Endothelial cell of umbilical vein (primary cell): ENCODE measurements around the gene SPAG16. TPM values are rescaled to one million over a fixed set of nuclear protein-coding genes. Genes with fewer than 3 reads are reported as not detected.

Experiments used
- BruUV-seq: library from RNA; stranded (reverse); fragments of 400-500 nt; replicated peaks from 2 replicates; lab custom pipeline; 2021; lab: Mats Ljungman, UMichigan
- CTCF ChIA-PET: fragments of 300-600, 350-600 bp; sonication (Branson Sonifier 250); formaldehyde crosslinking; loops from one replicate; lab custom pipeline; 2021; ENCODE audit warnings: antibody characterized with exemption, inconsistent platforms; lab: Charles Lee
- POLR2A ChIA-PET: fragments of 300-600, 350-600 bp; sonication (Branson Sonifier 250); formaldehyde crosslinking; loops from one replicate; lab custom pipeline; 2021; ENCODE audit warnings: antibody characterized with exemption, inconsistent platforms; lab: Charles Lee
- DNase-seq: peaks from one replicate; pipeline ENCODE4 v3.0.0-alpha.2; 2011; ENCODE audit warnings: low read depth, low spot score
- FAIRE-seq: peaks from 2 replicates; lab custom pipeline; 2011; peaks lifted over from hg19 to GRCh38; lab: Jason Lieb, UNC
- H2AFZ ChIP-seq: 2 replicates; pipeline ENCODE4 v1.6.0; 2012; ENCODE audit warnings: low read depth, low read length, control low read depth, inconsistent platforms
- H3K27ac ChIP-seq: 2 replicates; pipeline ENCODE4 v1.5.1; 2011; ENCODE audit warnings: low read depth, mild to moderate bottlenecking, control low read depth, low read length, moderate library complexity; ENCODE audit not compliant: insufficient read depth
- H3K27me3 ChIP-seq, 2 experiments: 2 replicates each; pipeline versions ENCODE4 v1.6.0 to v1.6.1; 2011; ENCODE audit warnings: low read length in 2 of 2, mixed read lengths in 1 of 2; ENCODE audit not compliant: control insufficient read depth in 2 of 2, insufficient read depth in 2 of 2
- H3K36me3 ChIP-seq, 2 experiments: 2 replicates in 1 of 2; 3 replicates in 1 of 2; pipeline ENCODE4 v1.5.1; 2011; ENCODE audit warnings: low read length in 2 of 2, mild to moderate bottlenecking in 1 of 2, moderate library complexity in 1 of 2; ENCODE audit not compliant: control insufficient read depth in 2 of 2, insufficient read depth in 2 of 2; ENCODE audit errors: extremely low read depth in 1 of 2
- H3K4me1 ChIP-seq: 3 replicates; pipeline ENCODE4 v1.5.1; 2011; ENCODE audit warnings: mild to moderate bottlenecking, low read length; ENCODE audit not compliant: control insufficient read depth, insufficient read depth; ENCODE audit errors: extremely low read depth
- H3K4me2 ChIP-seq: 2 replicates; pipeline ENCODE4 v1.6.1; 2011; ENCODE audit warnings: low read length, control low read depth, mixed read lengths; ENCODE audit not compliant: insufficient read depth
- H3K4me3 ChIP-seq, 3 experiments: fragments of 200-600 bp in 1 of 3; sonication (generic), shearing (Covaris generic) in 1 of 3; replicated peaks in 1 of 3; 2 replicates each; pipeline ENCODE4 v1.5.1; 2011 to 2016; ENCODE audit warnings: control low read depth in 3 of 3, low read length in 3 of 3, mild to moderate bottlenecking in 2 of 3, inconsistent platforms in 1 of 3, low read depth in 1 of 3, moderate library complexity in 1 of 3; ENCODE audit not compliant: insufficient read depth in 1 of 3
- H3K79me2 ChIP-seq: 2 replicates; pipeline ENCODE4 v1.6.0; 2012; ENCODE audit warnings: low read length, inconsistent platforms; ENCODE audit not compliant: control insufficient read depth, insufficient read depth
- H3K9ac ChIP-seq: replicated peaks from 2 replicates; pipeline ENCODE3; 2011; ENCODE audit warnings: low read length, control low read depth; ENCODE audit not compliant: insufficient read depth; ENCODE audit errors: extremely low read depth
- H3K9me1 ChIP-seq: replicated peaks from 3 replicates; pipeline ENCODE4 v1.6.0; 2011; ENCODE audit warnings: mild to moderate bottlenecking, low read length; ENCODE audit not compliant: control insufficient read depth, insufficient read depth; ENCODE audit errors: extremely low read depth
- H3K9me3 ChIP-seq: replicated peaks from 2 replicates; pipeline ENCODE4 v1.5.1; 2012; ENCODE audit warnings: low read length, inconsistent platforms; ENCODE audit not compliant: control insufficient read depth, insufficient read depth
- H4K20me1 ChIP-seq: replicated peaks from 2 replicates; pipeline ENCODE3; 2011; ENCODE audit warnings: mild to moderate bottlenecking, low read length; ENCODE audit not compliant: control insufficient read depth, insufficient read depth; ENCODE audit errors: extremely low read depth
- CTCF ChIP-seq, 2 donors: IDR thresholded peaks; 1 replicate in 1 of 2; 2 replicates in 1 of 2; pipeline ENCODE4 v1.5.1; 2011; ENCODE audit warnings: low read length in 2 of 2, mild to moderate bottlenecking in 2 of 2, moderate library complexity in 2 of 2, control low read depth in 1 of 2, inconsistent platforms in 1 of 2, low read depth in 1 of 2; ENCODE audit not compliant: insufficient read depth in 1 of 2; ENCODE audit errors: extremely low read depth in 1 of 2
- EZH2 ChIP-seq: IDR thresholded peaks from 2 replicates; pipeline ENCODE4 v1.6.1; 2012; ENCODE audit warnings: borderline replicate concordance, low read depth, mild to moderate bottlenecking, moderate library complexity, low read length, inconsistent platforms; ENCODE audit not compliant: severe bottlenecking
- FOS ChIP-seq: IDR thresholded peaks from 2 replicates; pipeline ENCODE4 v1.6.1; 2011; ENCODE audit warnings: mild to moderate bottlenecking, low read length, moderate library complexity, borderline replicate concordance; ENCODE audit not compliant: insufficient read depth
- GATA2 ChIP-seq: IDR thresholded peaks from 2 replicates; pipeline ENCODE4 v1.7.0; 2011; ENCODE audit warnings: low read depth, mild to moderate bottlenecking, moderate library complexity, mixed read lengths, low read length; ENCODE audit not compliant: insufficient read length, insufficient read depth
- JUN ChIP-seq: IDR thresholded peaks from 2 replicates; pipeline ENCODE4 v1.6.1; 2011; ENCODE audit warnings: borderline replicate concordance, low read depth; ENCODE audit not compliant: insufficient read length, insufficient read depth
- MAX ChIP-seq: IDR thresholded peaks from 2 replicates; pipeline ENCODE4 v1.6.1; 2011; ENCODE audit not compliant: insufficient read depth, insufficient read length
- MYC ChIP-seq: IDR thresholded peaks from one replicate; pipeline ENCODE4 v1.6.1; 2011; ENCODE audit warnings: mild to moderate bottlenecking, low read depth, low read length
- POLR2A ChIP-seq: IDR thresholded peaks from 2 replicates; pipeline ENCODE4 v1.6.1; 2012; ENCODE audit warnings: low read depth, mild to moderate bottlenecking, control low read depth, low read length
- POLR2AphosphoS5 ChIP-seq: IDR thresholded peaks from 2 replicates; pipeline ENCODE4 v1.6.1; 2012; ENCODE audit warnings: low read depth, mild to moderate bottlenecking, control low read depth, low read length, moderate library complexity; ENCODE audit not compliant: insufficient read depth
- dilution Hi-C: fragments of 300-500 bp; cut with MboI; formaldehyde crosslinking; loops from one replicate; pipeline ENCODE4 v1.15.0; 2019; ENCODE audit warnings: low sequenced_read_pairs; ENCODE audit not compliant: extremely low pct_ligation_motif_present
- intact Hi-C: fragments of 100-400 bp; cut with micrococcal nuclease; formaldehyde crosslinking; loops from one replicate; pipeline ENCODE4 v1.10.0; 2022
- polyA plus RNA-seq, 4 experiments: library from polyadenylated mRNA; depleted of rRNA in 3 of 4; stranded (reverse) in 3 of 4; unstranded in 1 of 4; fragments of >200 nt; gene quantifications; 2 replicates each; pipeline versions ENCODE4 v1.2.1 to v1.2.3, GENCODE V29; 2011 to 2012; ENCODE audit warnings: missing spikeins in 1 of 4
- total RNA-seq: library from RNA; stranded (reverse); gene quantifications from 2 replicates; pipeline ENCODE4 v1.2.3, GENCODE V29; 2021

Gene SPAG16
- total and polyA plus RNA-seq, 2 donors (not counting 3 experiments of a cell fraction or from before 2014, with no cell fraction given) = 4.0 to 7.7 TPM

GRCh38 chr2:214377286-214377624 is 1093.0 kb downstream of the SPAG16 start:
- Histone ChIP-seq H3K9me1 (no peaks in the 10 kb centered on the region), H3K27me3 (no peaks in the 10 kb centered on the region), H3K79me2 (no peaks in the 10 kb centered on the region), H2AFZ (no peak overlapping the region), H3K4me3 (no peak overlapping the region), H4K20me1 (no peaks in the 10 kb centered on the region), H3K9me3 (no peaks in the 10 kb centered on the region), H3K36me3 (no peaks in the 10 kb centered on the region), H3K4me1 (no peaks in the 10 kb centered on the region), H3K4me2 (no peak overlapping the region), H3K9ac (no peak overlapping the region), H3K27ac (no peak overlapping the region)
- CTCF ChIA-PET = no interaction called here
- no TSS peak for BruUV-seq
- POLR2A ChIA-PET = no interaction called here
- TF ChIP-seq EZH2 = no peak
- no peak for TF ChIP-seq JUN
- TF ChIP-seq MYC = no peak
- TF ChIP-seq POLR2A = no peak
- TF ChIP-seq GATA2 = no peak
- TF ChIP-seq FOS = no peak
- TF ChIP-seq MAX = no peak
- no peak for TF ChIP-seq CTCF (IDR thresholded peaks at IDR 0.05; ENCODE audit: extremely low read depth in 1 of 2, insufficient read depth in 1 of 2, low read depth in 1 of 2, low read length in 2 of 2)
- TF ChIP-seq POLR2AphosphoS5 = no peak
- dilution Hi-C loops = no loop called here
- DNase-seq = no peak
- intact Hi-C loops = no loop called here
- FAIRE-seq = no peak
